ENCODE results near the gene MEF2D.

GRCh38 chr1:156423422-156424352 is 76.9 kb downstream of the MEF2D start:
- TF ChIP-seq CTCF (IDR thresholded peaks at IDR 0.05; ENCODE audit: low read depth, low read length): no peak
- TF ChIP-seq EZH2phosphoT487 (IDR thresholded peaks at IDR 0.05; ENCODE audit: low read depth): 0 out of 2 replicates have a peak, but pooled peaks have one; percentile 12

Data from OCI-LY3 (cell line).